T-helper 2 cell treated with Interferon-gamma antibody and Interleukin-4, amounts not matched to agents 5 μg/mL and 100 μg/mL, for 36 hours (primary cell): ENCODE measurements around the gene PAN3.
"Not testable (repeated sequence)": the region's sequence is repeated elsewhere in the genome, so short reads cannot be mapped to it uniquely, and the experiment has no call there.

Experiments
- DNase-seq: peaks from one replicate; pipeline ENCODE4 v3.0.0; 2021; ENCODE audit warnings: low spot score
- H3K27ac Mint-ChIP-seq: one replicate; pipeline ENCODE4 v1.8.0; 2021; ENCODE audit warnings: mild to moderate bottlenecking, mixed read lengths
- H3K27me3 Mint-ChIP-seq: one replicate; pipeline ENCODE4 v1.8.0; 2021; ENCODE audit warnings: low read depth, mixed read lengths
- H3K36me3 Mint-ChIP-seq: one replicate; pipeline ENCODE4 v1.8.0; 2021; ENCODE audit warnings: low read depth, mixed read lengths
- H3K4me1 Mint-ChIP-seq: one replicate; pipeline ENCODE4 v1.8.0; 2021; ENCODE audit warnings: low read depth, mixed read lengths
- H3K4me3 Mint-ChIP-seq: one replicate; pipeline ENCODE4 v1.8.0; 2022; ENCODE audit warnings: mild to moderate bottlenecking, moderate library complexity, mixed read lengths
- H3K9me3 Mint-ChIP-seq: one replicate; pipeline ENCODE4 v1.8.0; 2021; ENCODE audit warnings: mixed read lengths

The PAN3 gene

GRCh38 chr13:28120317-28120716 is 18.0 kb upstream of the PAN3 start:
- DNase-seq: no peak
- Mint-ChIP-seq H3K4me1 (peaks cover 7% of the 10 kb centered on the region), H3K27ac (no peak overlapping the region), H3K4me3 (no peak overlapping the region), H3K36me3 (no peaks in the 10 kb centered on the region), H3K27me3 (peaks cover 23% of the 10 kb centered on the region), H3K9me3 (no peaks in the 10 kb centered on the region)

GRCh38 chr13:28121224-28121623 is 17.1 kb upstream of the PAN3 start:
- H3K27ac Mint-ChIP-seq: no peak overlapping the region
- DNase-seq: no peak
- H3K9me3 Mint-ChIP-seq: no peaks in the 10 kb centered on the region
- no peaks in the 10 kb centered on the region for H3K36me3 Mint-ChIP-seq
- H3K27me3 Mint-ChIP-seq: peaks cover 20% of the 10 kb centered on the region
- H3K4me1 Mint-ChIP-seq: peaks cover 7% of the 10 kb centered on the region
- H3K4me3 Mint-ChIP-seq: no peak overlapping the region

GRCh38 chr13:28128030-28128429 is 10.3 kb upstream of the PAN3 start:
- DNase-seq: no peak
- H3K27me3 Mint-ChIP-seq: peaks cover 8% of the 10 kb centered on the region
- no peak overlapping the region for H3K27ac Mint-ChIP-seq
- H3K4me3 Mint-ChIP-seq: no peak overlapping the region
- H3K36me3 Mint-ChIP-seq: no peaks in the 10 kb centered on the region
- H3K9me3 Mint-ChIP-seq: no peaks in the 10 kb centered on the region
- no peaks in the 10 kb centered on the region for H3K4me1 Mint-ChIP-seq

GRCh38 chr13:28128926-28129325 is 9.4 kb upstream of the PAN3 start:
- H3K4me3 Mint-ChIP-seq: no peak overlapping the region
- no peaks in the 10 kb centered on the region for H3K9me3 Mint-ChIP-seq
- DNase-seq: no peak
- no peak overlapping the region for H3K27ac Mint-ChIP-seq
- no peaks in the 10 kb centered on the region for H3K36me3 Mint-ChIP-seq
- H3K4me1 Mint-ChIP-seq: no peaks in the 10 kb centered on the region
- H3K27me3 Mint-ChIP-seq: peaks cover 8% of the 10 kb centered on the region

DNA sequence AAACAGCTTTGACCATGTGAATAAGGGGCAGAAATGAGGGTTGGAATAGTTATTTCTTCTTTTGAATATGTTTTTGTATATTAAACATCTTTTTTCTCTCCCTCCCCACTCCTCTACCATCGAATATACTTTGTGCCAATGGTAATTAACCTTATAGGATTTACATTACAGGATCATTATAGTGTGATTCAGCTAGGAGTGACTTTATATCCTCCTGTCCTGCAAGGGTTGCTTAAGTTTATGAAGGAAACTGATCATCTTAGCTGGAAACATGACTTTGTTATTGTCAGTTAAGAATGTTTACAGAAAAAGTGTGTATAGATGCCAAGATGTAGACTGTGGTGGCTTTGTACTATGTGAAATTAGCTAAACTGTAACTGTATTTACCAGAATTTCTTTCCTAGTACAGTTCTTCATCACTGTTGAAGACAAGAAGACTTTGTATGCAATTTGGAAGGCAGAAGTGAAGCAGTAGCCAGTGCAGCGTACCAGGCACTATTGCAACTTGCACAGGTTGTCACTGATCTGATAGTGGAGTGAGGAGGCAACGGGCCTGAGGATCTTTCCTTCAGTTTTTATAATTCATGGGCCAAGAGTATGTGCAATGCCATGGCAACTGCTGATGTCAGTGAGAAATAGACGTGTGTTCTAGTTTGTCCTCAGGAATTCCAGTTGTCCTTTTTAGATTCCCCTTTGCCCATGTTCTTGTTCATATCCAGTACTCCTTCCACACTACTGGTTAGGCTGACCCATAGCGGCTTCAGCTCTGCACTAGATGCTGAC is 8.2 kb upstream of the PAN3 start:
- Mint-ChIP-seq H3K27ac (no peak overlapping the region), H3K4me3 (no peak overlapping the region), H3K36me3 (no peaks in the 10 kb centered on the region), H3K4me1 (no peaks in the 10 kb centered on the region), H3K9me3 (no peaks in the 10 kb centered on the region), H3K27me3 (peaks cover 8% of the 10 kb centered on the region)
- DNase-seq: no peak

DNA sequence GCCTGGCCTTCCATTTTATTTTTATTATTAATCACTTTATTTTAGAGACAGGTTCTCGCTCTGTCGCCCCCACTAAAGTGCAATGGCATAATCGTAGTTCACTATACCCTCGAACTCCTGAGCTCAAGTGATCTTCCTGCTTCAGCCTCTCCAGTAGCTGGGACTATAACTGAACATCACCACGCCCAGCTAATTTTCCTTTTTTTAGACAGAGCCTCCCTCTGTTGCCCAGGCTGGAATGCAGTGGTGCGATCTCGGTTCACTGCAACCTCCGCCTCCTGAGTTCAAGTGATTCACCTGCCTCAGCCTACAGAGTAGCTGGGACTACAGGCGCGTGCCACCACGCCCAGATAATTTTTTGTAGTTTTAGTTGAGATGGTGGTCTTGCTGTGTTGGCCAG is 6.7 kb upstream of the PAN3 start:
- H3K9me3 Mint-ChIP-seq: no peaks in the 10 kb centered on the region
- no peak overlapping the region for H3K27ac Mint-ChIP-seq
- H3K36me3 Mint-ChIP-seq: no peaks in the 10 kb centered on the region
- DNase-seq: no peak
- H3K27me3 Mint-ChIP-seq: peaks cover 8% of the 10 kb centered on the region
- H3K4me1 Mint-ChIP-seq: peaks cover 6% of the 10 kb centered on the region
- no peak overlapping the region for H3K4me3 Mint-ChIP-seq

GRCh38 chr13:28136916-28137315 is 1.4 kb upstream of the PAN3 start:
- peak overlapping the region; percentile 98 for H3K27ac Mint-ChIP-seq
- H3K4me1 Mint-ChIP-seq: peaks cover 29% of the 10 kb centered on the region
- peak overlapping the region; percentile 89 for H3K4me3 Mint-ChIP-seq
- peaks cover 5% of the 10 kb centered on the region for H3K36me3 Mint-ChIP-seq
- DNase-seq: no peak
- no peaks in the 10 kb centered on the region for H3K9me3 Mint-ChIP-seq
- H3K27me3 Mint-ChIP-seq: no peaks in the 10 kb centered on the region

DNA sequence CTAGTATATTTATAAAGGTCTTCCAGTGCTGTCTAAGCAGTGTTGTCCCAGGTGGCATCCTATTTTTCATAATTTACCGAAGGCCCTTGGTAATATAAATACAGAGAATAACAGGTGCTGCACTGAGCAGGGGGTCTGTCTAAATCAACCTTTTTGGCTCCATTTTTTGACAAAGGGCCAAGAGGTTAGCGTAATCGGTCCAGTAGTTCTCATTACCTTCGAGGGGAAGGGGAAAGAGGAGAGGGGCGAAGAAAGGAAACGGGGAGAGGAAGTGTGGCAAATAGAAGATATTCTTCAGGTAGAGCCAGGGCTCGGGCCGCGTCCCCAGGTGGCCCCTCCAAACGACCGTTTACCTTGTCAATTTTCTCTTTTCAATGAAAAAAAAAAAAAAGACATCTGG is 749 bp upstream of the PAN3 start:
- H3K4me1 Mint-ChIP-seq: peaks cover 36% of the 10 kb centered on the region
- H3K9me3 Mint-ChIP-seq: no peaks in the 10 kb centered on the region
- H3K36me3 Mint-ChIP-seq: peaks cover 5% of the 10 kb centered on the region
- no peaks in the 10 kb centered on the region for H3K27me3 Mint-ChIP-seq
- H3K27ac Mint-ChIP-seq: peak overlapping the region; percentile 98
- DNase-seq: no peak
- H3K4me3 Mint-ChIP-seq: peak overlapping the region; percentile 89

- H3K27ac Mint-ChIP-seq: peak overlapping the region; percentile 98
- peaks cover 5% of the 10 kb centered on the region for H3K36me3 Mint-ChIP-seq
- no peaks in the 10 kb centered on the region for H3K9me3 Mint-ChIP-seq
- H3K4me3 Mint-ChIP-seq: peak overlapping the region; percentile 89
- no peaks in the 10 kb centered on the region for H3K27me3 Mint-ChIP-seq
- DNase-seq: peak; percentile 84
- peaks cover 42% of the 10 kb centered on the region for H3K4me1 Mint-ChIP-seq
These were observed 568 bp downstream of the PAN3 start for GRCh38 chr13:28138756-28139470.

DNA sequence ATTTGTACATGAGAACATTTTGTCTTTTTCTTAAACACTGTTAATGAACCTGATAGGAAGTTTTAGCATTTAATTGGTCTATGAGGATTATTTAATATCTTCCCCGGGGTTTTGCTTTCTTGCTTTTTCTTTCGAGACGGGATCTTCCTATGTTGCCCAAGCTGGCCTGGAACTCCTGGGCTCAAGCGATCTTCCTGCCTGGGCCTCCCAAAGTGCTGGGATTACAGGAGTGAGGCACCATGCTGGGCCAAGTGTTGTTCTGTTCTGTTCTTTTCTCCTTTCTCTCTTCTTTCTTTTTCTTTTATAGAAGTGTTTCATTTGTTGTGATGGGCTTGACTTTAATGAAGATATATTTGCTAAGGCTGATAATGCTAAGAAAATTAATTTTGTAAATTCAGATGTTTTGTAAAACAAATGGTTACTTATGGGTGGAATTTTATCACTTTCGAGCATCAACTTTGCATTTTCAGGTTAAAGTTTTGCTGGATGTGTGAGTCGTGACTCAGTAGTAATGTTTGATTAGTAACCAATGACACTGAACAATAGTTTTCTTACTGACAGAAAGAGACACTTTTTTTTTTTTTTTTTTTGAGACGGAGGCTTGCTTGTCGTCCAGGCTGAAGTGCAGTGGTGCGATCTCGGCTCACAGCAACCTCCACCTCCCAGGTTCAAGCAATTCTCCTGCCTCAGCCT is 2.2 kb downstream of the PAN3 start:
- peaks cover 5% of the 10 kb centered on the region for H3K36me3 Mint-ChIP-seq
- peak overlapping the region; percentile 94 for H3K27ac Mint-ChIP-seq
- H3K4me1 Mint-ChIP-seq: peaks cover 42% of the 10 kb centered on the region
- H3K4me3 Mint-ChIP-seq: peak overlapping the region; percentile 89
- H3K27me3 Mint-ChIP-seq: no peaks in the 10 kb centered on the region
- H3K9me3 Mint-ChIP-seq: no peaks in the 10 kb centered on the region
- DNase-seq: no peak

- Mint-ChIP-seq H3K4me3 (peak overlapping the region; percentile 64), H3K4me1 (peaks cover 40% of the 10 kb centered on the region)
- H3K27me3 Mint-ChIP-seq, H3K9me3 Mint-ChIP-seq, DNase-seq, H3K36me3 Mint-ChIP-seq, H3K27ac Mint-ChIP-seq: not testable (repeated sequence)
These were observed 3.2 kb downstream of the PAN3 start for GRCh38 chr13:28141542-28141941.

DNA sequence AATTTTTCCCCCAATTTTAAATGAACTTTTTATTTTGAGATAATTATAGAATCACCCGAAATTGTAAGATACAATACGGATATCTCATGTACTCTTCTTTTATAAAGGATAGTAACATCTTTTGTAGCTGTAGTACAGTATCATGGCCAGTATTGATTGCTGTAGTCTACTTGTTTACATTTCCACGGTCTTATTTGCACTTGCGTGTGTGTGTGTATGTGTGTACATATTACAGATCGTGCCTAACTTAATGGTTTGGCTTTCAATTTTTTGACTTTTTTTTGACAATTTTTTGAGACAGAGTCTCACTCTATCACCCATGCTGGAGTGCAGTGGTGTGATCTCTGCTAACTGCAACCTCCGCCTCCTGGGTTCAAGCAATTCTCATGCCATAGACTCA is 6.7 kb downstream of the PAN3 start:
- Mint-ChIP-seq H3K9me3 (no peaks in the 10 kb centered on the region), H3K27ac (no peak overlapping the region)

DNA sequence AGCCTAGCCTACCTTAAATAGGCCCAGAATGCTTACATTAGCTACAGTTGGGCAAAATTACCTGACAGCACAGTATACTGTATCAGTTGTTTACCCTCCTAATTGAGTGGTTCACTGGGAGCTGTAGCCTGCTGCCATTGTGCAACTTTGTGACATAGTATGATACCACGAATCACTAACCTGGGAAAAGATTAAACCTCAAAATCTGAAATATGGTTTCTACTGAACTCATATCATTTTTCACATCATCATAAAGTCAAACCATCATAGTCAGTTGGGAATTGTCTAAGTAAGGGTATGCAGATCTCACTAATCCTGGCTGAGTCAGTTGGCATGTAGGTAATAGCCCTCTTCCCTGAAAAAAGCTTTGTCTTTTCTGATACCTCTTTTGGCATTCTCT is 9.2 kb downstream of the PAN3 start:
- Mint-ChIP-seq H3K27me3 (no peaks in the 10 kb centered on the region), H3K4me1 (peaks cover 19% of the 10 kb centered on the region), H3K27ac (no peak overlapping the region), H3K9me3 (no peaks in the 10 kb centered on the region), H3K36me3 (peaks cover 17% of the 10 kb centered on the region), H3K4me3 (no peak overlapping the region)
- DNase-seq: no peak

More for the DNA sequence above, 6.7 kb downstream of the PAN3 start:
- no peak for DNase-seq
- Mint-ChIP-seq H3K36me3 (peaks cover 11% of the 10 kb centered on the region), H3K4me1 (peaks cover 32% of the 10 kb centered on the region), H3K4me3 (no peak overlapping the region), H3K27me3 (no peaks in the 10 kb centered on the region)

DNA sequence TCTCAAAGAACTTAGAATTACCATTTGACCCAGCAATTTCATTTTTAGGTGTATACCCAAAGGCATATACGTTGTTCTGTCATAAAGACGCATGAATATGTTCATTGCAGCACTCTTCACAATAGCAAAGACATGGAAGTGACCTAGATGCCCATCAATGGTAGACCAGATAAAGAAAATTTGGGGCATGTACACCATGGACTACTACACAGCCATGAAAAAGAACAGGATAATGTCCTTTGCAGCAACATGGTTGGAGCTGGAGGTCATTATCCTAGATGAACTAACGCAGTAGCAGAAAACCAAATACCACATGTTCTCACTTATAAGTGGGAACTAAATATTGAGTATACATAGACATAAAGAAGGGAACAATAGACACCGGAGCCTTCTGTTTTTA is 20.7 kb downstream of the PAN3 start:
- H3K27me3 Mint-ChIP-seq: no peaks in the 10 kb centered on the region
- peaks cover 31% of the 10 kb centered on the region for H3K9me3 Mint-ChIP-seq
- peaks cover 1% of the 10 kb centered on the region for H3K4me1 Mint-ChIP-seq
- H3K27ac Mint-ChIP-seq: no peak overlapping the region
- peaks cover 31% of the 10 kb centered on the region for H3K36me3 Mint-ChIP-seq
- no peak for DNase-seq
- no peak overlapping the region for H3K4me3 Mint-ChIP-seq
